HFFc6 (cell line): Measurements from ENCODE around the gene RCL1. TPM values are rescaled to one million over a fixed set of nuclear protein-coding genes. Genes with fewer than 3 reads are reported as not detected.
A peak's percentile ranks its signal among the peaks of the same experiment; 100 is the strongest.
"Not testable (repeated sequence)": the region's sequence is repeated elsewhere in the genome, so short reads cannot be mapped to it uniquely, and the experiment has no call there.

Source experiments
- DNase-seq: peaks from one replicate; pipeline ENCODE4 v3.0.0-alpha.2; 2018
- H3K27ac Mint-ChIP-seq: 2 replicates; pipeline ENCODE4 v1.8.0; 2020; ENCODE audit warnings: mild to moderate bottlenecking, mixed read lengths
- H3K27me3 Mint-ChIP-seq: 2 replicates; pipeline ENCODE4 v1.8.0; 2021; ENCODE audit warnings: mild to moderate bottlenecking, moderate library complexity, mixed read lengths; ENCODE audit not compliant: insufficient read depth
- H3K36me3 Mint-ChIP-seq: 2 replicates; pipeline ENCODE4 v1.8.0; 2021; ENCODE audit warnings: low read depth, mixed read lengths
- H3K4me1 Mint-ChIP-seq: 2 replicates; pipeline ENCODE4 v1.8.0; 2020; ENCODE audit warnings: low read depth, mixed read lengths
- H3K4me3 Mint-ChIP-seq: 2 replicates; pipeline ENCODE4 v1.8.0; 2020; ENCODE audit warnings: mild to moderate bottlenecking, moderate library complexity, mixed read lengths
- H3K9me3 Mint-ChIP-seq: 2 replicates; pipeline ENCODE4 v1.8.0; 2020; ENCODE audit warnings: mild to moderate bottlenecking, mixed read lengths
- CTCF ChIP-seq: fragments of 200-600 bp; sonication (generic); IDR thresholded peaks from 2 replicates; pipeline ENCODE4 v1.5.0; 2021; ENCODE audit warnings: antibody characterized with exemption, mild to moderate bottlenecking
- total RNA-seq, 6 experiments: library from RNA; stranded (reverse); fragmentation: NEBNext Ultra II Directional; extraction: Animal tissue kit (Norgen Biotek cat#: 25700); gene quantifications; 2 replicates in 1 of 6; 3 replicates in 5 of 6; pipeline ENCODE4 v1.2.3, GENCODE V29; 2021

Gene RCL1
- total RNA-seq, 6 experiments from 2014 or later, result 7.4 to 9.8 (median 8.1) TPM

- no peak overlapping the region for H3K27ac Mint-ChIP-seq
- no peak overlapping the region for H3K4me3 Mint-ChIP-seq
- peaks cover 23% of the 10 kb centered on the region for H3K4me1 Mint-ChIP-seq
- no peaks in the 10 kb centered on the region; the same call in 1 of the 2 replicates for H3K27me3 Mint-ChIP-seq
- H3K9me3 Mint-ChIP-seq, result no peaks in the 10 kb centered on the region
- TF ChIP-seq CTCF, result no peak
- no peak for DNase-seq
- no peaks in the 10 kb centered on the region for H3K36me3 Mint-ChIP-seq
These were observed 97.5 kb downstream of the RCL1 start for GRCh38 chr9:4890242-4890641.

- Mint-ChIP-seq H3K9me3 (no peaks in the 10 kb centered on the region), H3K27ac (no peak overlapping the region)
These were observed 98.2 kb downstream of the RCL1 start for GRCh38 chr9:4890929-4891328.

GRCh38 chr9:4891674-4892073 lies 98.9 kb downstream of the RCL1 start:
- DNase-seq, result no peak
- H3K4me3 Mint-ChIP-seq, result no peak overlapping the region
- no peaks in the 10 kb centered on the region for H3K9me3 Mint-ChIP-seq
- no peaks in the 10 kb centered on the region; the same call in 1 of the 2 replicates for H3K27me3 Mint-ChIP-seq
- no peak overlapping the region for H3K27ac Mint-ChIP-seq
- TF ChIP-seq CTCF, result no peak
- peaks cover 23% of the 10 kb centered on the region for H3K4me1 Mint-ChIP-seq
- H3K36me3 Mint-ChIP-seq, result no peaks in the 10 kb centered on the region

More at GRCh38 chr9:4890929-4891328, 98.2 kb downstream of the RCL1 start:
- Mint-ChIP-seq H3K4me1 (peaks cover 23% of the 10 kb centered on the region), H3K36me3 (no peaks in the 10 kb centered on the region), H3K4me3 (no peak overlapping the region), H3K27me3 (no peaks in the 10 kb centered on the region; the same call in 1 of the 2 replicates)
- DNase-seq, result no peak
- no peak for TF ChIP-seq CTCF

- Mint-ChIP-seq H3K4me3 (no peak overlapping the region), H3K27ac (no peak overlapping the region), H3K4me1 (peaks cover 20% of the 10 kb centered on the region), H3K36me3 (no peaks in the 10 kb centered on the region), H3K27me3 (peaks cover under 1% of the 10 kb centered on the region; the same call in 1 of the 2 replicates), H3K9me3 (no peaks in the 10 kb centered on the region)
- DNase-seq, result no peak
- TF ChIP-seq CTCF, result no peak
These were observed 99.9 kb downstream of the RCL1 start for GRCh38 chr9:4892501-4893194.

GRCh38 chr9:4894076-4894475 lies 101.3 kb downstream of the RCL1 start:
- peaks cover 16% of the 10 kb centered on the region for H3K4me1 Mint-ChIP-seq
- H3K36me3 Mint-ChIP-seq, result no peaks in the 10 kb centered on the region
- H3K27ac Mint-ChIP-seq, result peak overlapping the region; percentile 55
- H3K9me3 Mint-ChIP-seq, result no peaks in the 10 kb centered on the region; the same call in 1 of the 2 replicates
- no peak for TF ChIP-seq CTCF
- H3K27me3 Mint-ChIP-seq, result peaks cover 3% of the 10 kb centered on the region; the same call in 1 of the 2 replicates
- peak; percentile 18 for DNase-seq
- H3K4me3 Mint-ChIP-seq, result peak overlapping the region; percentile 7; the same call in 1 of the 2 replicates

- not testable (repeated sequence) for H3K4me3 Mint-ChIP-seq, H3K27ac Mint-ChIP-seq, H3K4me1 Mint-ChIP-seq, H3K36me3 Mint-ChIP-seq, H3K27me3 Mint-ChIP-seq, DNase-seq
- peaks cover 10% of the 10 kb centered on the region; the same call in 1 of the 2 replicates for H3K9me3 Mint-ChIP-seq
These were observed 107.1 kb downstream of the RCL1 start for GRCh38 chr9:4899853-4900252.

- not testable (repeated sequence) for DNase-seq, H3K36me3 Mint-ChIP-seq, H3K27ac Mint-ChIP-seq, H3K27me3 Mint-ChIP-seq, H3K4me3 Mint-ChIP-seq
- Mint-ChIP-seq H3K9me3 (peaks cover 10% of the 10 kb centered on the region; the same call in 1 of the 2 replicates), H3K4me1 (peaks cover 14% of the 10 kb centered on the region)
These were observed 108.8 kb downstream of the RCL1 start for GRCh38 chr9:4901401-4902134.
